GM12872 (cell line): Measurements from ENCODE around the gene TRPV5.

Experiments used
- TF ChIP-seq, protein P1 (sequence below): IDR thresholded peaks from 3 replicates; pipeline ENCODE4 v1.5.1; 2011; ENCODE audit warnings: low read depth, mild to moderate bottlenecking, low read length, moderate library complexity; ENCODE audit not compliant: insufficient read depth

Gene TRPV5

DNA sequence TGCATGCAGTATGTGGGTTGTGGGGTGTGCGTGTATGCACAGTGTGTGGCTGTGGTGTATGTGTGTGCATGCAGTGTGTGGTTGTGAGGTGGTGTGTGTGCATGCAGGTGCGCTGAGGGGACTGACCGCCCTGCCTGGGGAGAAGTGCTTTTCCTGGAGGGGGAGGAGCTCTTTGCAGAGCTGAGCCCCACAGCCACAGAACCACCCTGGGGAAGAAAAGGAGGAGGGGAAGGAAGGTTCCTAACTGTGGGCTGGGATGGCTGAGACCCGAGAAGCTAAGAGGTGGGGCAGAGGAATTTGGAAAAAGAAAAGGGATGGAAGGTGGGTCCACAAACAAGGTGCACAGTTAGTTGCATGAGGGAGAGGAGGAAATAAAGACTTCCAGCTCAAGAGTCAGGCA lies at the start of gene TRPV5:
Gene TRPV5, minus strand, starts transcription at position 123 of the 400 bp plus-strand sequence. CDS start 287 bp downstream, outside the sequence.
- TF ChIP-seq, protein P1, sequence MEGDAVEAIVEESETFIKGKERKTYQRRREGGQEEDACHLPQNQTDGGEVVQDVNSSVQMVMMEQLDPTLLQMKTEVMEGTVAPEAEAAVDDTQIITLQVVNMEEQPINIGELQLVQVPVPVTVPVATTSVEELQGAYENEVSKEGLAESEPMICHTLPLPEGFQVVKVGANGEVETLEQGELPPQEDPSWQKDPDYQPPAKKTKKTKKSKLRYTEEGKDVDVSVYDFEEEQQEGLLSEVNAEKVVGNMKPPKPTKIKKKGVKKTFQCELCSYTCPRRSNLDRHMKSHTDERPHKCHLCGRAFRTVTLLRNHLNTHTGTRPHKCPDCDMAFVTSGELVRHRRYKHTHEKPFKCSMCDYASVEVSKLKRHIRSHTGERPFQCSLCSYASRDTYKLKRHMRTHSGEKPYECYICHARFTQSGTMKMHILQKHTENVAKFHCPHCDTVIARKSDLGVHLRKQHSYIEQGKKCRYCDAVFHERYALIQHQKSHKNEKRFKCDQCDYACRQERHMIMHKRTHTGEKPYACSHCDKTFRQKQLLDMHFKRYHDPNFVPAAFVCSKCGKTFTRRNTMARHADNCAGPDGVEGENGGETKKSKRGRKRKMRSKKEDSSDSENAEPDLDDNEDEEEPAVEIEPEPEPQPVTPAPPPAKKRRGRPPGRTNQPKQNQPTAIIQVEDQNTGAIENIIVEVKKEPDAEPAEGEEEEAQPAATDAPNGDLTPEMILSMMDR = no peak

DNA sequence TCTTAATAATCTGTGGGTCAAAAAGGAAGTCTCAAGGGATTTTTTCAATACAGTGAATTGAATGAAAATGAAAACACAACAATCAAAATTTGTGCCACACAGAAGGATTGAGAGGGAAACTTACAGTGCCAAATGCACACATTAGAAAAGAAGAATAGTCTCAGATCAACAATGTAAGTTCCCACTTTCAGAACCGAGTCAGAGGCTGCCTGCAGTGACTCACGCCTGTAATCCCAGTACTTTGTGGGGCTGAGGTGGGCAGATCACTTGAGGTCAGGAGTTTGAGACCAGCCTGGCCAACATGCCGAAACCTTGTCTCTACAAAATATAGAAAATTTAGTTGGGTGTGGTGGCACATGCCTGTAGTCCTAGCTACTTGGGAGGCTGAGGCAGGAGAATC lies 41.1 kb upstream of the TRPV5 start:
- TF ChIP-seq, protein P1 = no peak

DNA sequence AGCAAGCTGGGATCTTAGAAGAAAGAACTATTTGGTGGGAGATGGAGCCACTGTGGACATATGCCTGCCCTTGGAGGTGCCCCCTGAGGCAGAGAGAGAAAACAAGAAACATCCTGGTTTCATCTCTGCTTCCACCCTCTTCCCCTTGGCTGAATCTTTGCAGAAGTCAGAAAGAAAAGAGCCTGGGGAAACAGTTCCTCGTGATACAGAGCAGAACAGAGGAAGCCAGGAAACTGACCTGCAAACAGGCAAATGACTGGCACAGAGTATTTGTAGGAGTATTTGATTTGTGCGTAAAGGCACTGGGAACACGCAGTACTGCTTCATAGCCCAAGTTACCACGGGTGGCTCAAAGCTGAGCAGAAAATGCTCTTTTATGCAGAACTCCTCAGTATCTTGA lies 35.6 kb upstream of the TRPV5 start:
- TF ChIP-seq, protein P1 = no peak

DNA sequence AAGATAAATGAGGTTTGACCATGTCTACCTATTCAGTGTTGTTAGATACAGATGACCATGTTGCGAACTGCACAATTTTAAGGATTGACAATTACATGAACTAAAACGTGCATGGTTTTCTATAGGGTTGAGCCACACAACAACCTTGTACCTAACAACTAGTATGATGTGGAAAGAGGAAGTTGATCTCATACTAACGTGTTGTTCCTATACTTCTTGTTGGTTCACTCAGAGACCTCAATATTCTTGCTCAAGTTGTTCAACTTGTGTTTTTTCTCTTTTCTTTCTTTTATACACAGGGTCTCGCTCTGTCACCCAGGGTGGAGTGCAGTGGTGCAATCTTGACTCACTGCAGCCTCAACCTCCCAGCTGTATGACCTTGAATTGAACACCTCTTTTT lies 34.7 kb upstream of the TRPV5 start:
- TF ChIP-seq, protein P1 = no peak

DNA sequence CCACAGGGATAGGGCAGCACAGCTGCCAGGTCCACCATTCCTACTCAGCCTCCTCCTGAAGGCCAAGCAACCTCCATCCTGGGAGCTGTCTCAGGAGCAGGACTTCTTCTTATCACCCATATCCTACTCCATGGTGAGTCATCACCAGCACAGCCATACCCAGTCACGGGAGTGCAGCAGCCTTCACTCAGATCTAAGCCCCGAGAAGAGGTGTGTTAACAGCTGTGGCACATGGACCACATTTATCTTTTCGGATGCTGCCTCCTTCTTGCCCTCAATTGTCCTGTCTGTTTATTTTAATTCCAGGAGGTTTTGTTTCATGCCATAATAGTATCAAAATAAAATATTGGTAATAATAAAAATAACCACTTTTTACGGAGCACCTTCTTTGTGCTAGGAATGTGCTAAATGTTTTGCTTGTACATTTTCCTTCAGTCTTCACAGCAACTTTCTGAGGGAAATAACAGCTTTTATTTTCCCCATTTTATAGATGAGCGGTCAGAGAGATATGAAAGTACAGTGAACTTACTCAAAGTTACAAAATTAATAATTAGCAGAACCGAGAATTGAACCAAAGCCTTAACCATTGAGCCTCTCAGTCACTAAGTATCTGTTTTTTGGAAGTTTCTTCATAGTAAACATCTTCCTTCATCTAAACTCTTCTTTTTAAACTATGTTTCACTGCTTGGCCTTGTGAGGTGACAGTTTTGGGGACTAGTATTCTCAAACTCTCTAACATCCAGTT lies 31.1 kb upstream of the TRPV5 start:
- TF ChIP-seq, protein P1 = no peak

DNA sequence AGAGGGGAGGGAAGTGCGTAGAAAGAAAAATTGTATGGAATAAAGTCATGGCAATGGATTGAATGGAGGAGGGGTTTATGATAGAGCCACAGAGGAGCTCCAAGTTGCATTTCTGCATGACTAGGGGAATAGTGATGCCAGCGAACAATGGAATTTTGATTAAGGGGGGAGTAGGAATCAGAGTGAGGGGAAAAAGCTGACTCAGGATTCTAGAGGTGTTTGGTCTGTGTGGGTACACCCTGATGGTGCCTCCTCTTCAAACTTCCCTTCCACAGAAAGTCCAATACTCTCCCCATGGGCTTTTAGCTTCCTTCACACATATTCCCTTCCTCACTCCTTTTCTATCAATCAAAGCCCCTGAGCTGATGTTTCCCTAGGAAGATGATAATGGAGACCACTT lies 30.4 kb upstream of the TRPV5 start:
- TF ChIP-seq, protein P1 = no peak

DNA sequence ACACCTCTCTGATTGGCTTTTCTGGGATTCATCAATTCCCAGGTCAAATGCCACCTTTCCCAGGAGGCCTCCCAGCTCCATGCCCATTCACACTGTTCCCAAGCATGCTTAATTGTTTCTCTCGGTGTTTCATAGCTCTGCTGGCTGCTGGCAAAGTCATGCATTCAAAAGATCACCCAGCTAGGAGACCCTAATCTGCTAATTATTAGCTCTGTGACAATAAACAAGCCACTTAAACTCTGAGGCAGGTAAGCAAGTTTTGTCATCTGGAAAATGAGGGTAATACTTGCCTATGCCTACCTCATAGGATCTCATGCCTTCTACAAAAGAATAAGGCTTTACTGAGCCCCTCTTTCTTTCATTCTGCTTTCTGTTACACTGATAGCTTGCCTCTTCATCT lies 29.4 kb upstream of the TRPV5 start:
- TF ChIP-seq, protein P1 = no peak
